ENCODE measurements around the gene CRMP1.

Gene CRMP1

DNA sequence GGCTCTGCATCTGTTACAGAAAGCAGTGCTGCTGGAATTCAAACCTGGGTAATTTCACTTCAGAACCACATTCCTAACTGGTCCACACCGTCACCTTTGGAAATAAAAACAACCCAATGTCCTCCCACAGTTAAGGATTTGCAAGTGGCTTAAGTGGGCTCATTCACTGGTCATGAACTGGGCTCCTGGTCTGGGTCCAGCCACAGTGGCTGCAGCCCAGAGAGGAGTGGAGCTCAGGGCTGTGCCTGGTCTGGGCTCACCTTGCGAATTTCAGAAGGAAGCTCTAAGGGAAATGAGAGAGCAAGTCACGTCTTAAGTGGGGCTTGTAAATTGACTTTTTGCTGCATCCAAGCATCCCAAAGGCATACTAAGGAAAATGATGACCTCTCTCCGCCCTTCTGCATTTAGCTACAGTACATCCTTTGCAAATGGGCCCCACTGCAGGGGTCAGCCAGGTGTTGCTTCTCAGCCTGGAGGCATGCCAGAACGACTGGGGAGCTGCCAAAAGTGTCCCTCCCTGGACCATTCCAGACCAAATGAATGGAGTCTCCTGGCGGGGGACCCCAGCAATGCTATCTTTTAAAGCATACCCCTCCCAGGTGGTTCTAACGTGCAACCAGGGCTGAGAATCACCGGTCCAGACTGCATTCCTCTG lies 25.6 kb upstream of the CRMP1 start:
- Histone ChIP-seq H3K9me3 (ENCODE audit: control insufficient read depth in 1 of 2, low read length in 2 of 2) (peaks cover 0 to 7% of the 10 kb centered on the region in 2 donors), H3K27ac (ENCODE audit: low read length) (no peak overlapping the region), H3K4me3 (ENCODE audit: low read depth in 1 of 2, low read length in 2 of 2) (no peak overlapping the region), H3K36me3 (ENCODE audit: control insufficient read depth in 1 of 2, insufficient read depth in 2 of 2, low read length in 2 of 2) (no peaks in the 10 kb centered on the region), H3K27me3 (ENCODE audit: low read depth, low read length) (no peaks in the 10 kb centered on the region), H3K4me1 (ENCODE audit: control insufficient read depth in 1 of 2, insufficient read depth in 2 of 2, low read length in 2 of 2) (no peaks in the 10 kb centered on the region)

DNA sequence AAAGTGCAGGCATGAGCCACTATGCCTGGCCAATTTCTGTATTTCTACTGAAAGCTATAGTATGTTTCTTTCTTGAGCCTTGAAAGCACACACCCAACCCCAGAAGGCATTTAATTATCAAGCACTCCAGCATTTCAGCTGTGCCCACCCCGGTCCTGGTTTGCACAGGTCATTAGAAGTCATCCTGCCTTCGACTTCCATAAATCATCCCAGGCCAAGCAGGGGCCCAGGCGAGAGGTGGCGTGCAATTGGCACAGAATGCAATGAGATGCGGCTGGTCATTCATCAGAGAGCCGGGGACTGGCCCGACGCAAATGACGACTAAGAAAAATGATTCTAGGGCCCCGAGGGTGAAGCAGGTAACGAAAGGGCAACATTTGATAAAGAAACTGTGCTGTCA lies 24.8 kb upstream of the CRMP1 start:
- H3K4me1 ChIP-seq (ENCODE audit: control insufficient read depth in 1 of 2, insufficient read depth in 2 of 2, low read length in 2 of 2), result no peaks in the 10 kb centered on the region
- no peaks in the 10 kb centered on the region for H3K27me3 ChIP-seq (ENCODE audit: low read depth, low read length)
- H3K36me3 ChIP-seq (ENCODE audit: control insufficient read depth in 1 of 2, insufficient read depth in 2 of 2, low read length in 2 of 2), result no peaks in the 10 kb centered on the region
- no peak overlapping the region for H3K4me3 ChIP-seq (ENCODE audit: low read depth in 1 of 2, low read length in 2 of 2)
- peaks cover 0 to 7% of the 10 kb centered on the region in 2 donors for H3K9me3 ChIP-seq (ENCODE audit: control insufficient read depth in 1 of 2, low read length in 2 of 2)
- no peak overlapping the region for H3K27ac ChIP-seq (ENCODE audit: low read length)

DNA sequence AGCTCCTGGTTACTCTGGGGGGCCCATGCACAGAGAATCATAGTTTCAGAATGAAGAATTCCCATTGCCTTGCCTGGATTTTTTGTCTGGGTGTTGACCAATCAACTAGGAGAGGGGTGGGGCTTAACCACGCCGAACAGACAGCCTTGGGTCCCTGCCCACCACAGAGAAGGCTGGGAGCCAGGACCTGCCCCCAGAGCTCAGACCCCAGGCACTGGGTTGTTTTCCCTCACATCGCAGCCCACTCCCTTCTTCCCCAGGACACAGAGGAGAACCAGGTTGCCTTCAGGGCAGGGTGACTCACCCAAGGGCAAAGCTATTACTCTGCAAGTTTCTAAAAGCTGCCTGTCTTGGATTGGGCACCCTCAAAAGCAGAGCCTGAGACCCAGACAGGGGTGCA lies 23.3 kb upstream of the CRMP1 start:
- H3K27me3 ChIP-seq (ENCODE audit: low read depth, low read length), result no peaks in the 10 kb centered on the region

DNA sequence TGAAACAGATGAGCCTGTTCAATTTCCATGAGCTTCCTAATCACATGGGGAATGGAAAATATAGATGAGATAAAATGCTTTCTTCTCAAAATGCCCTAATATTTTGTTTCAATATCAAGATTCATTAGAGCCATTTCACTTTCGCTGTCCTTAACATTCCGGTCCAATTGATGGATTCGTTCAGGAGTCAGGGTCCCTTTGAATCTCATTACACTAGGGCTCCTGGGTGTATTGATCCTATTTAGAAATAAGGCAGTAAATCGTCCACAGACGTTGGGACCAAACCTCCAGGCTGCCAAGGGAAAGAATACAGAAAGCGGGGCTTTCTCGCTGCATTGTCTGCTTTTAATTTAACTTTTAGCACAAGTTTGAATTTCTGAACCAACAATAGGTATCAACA lies 20.6 kb upstream of the CRMP1 start:
- Histone ChIP-seq H3K27me3 (ENCODE audit: low read depth, low read length) (no peaks in the 10 kb centered on the region), H3K4me1 (ENCODE audit: control insufficient read depth in 1 of 2, insufficient read depth in 2 of 2, low read length in 2 of 2) (no peaks in the 10 kb centered on the region), H3K27ac (ENCODE audit: low read length) (no peak overlapping the region), H3K9me3 (ENCODE audit: control insufficient read depth in 1 of 2, low read length in 2 of 2) (peaks cover 0 to 7% of the 10 kb centered on the region in 2 donors), H3K4me3 (ENCODE audit: low read depth in 1 of 2, low read length in 2 of 2) (no peak overlapping the region), H3K36me3 (ENCODE audit: control insufficient read depth in 1 of 2, insufficient read depth in 2 of 2, low read length in 2 of 2) (no peaks in the 10 kb centered on the region)

More for the DNA sequence above, 23.3 kb upstream of the CRMP1 start:
- Histone ChIP-seq H3K36me3 (ENCODE audit: control insufficient read depth in 1 of 2, insufficient read depth in 2 of 2, low read length in 2 of 2) (no peaks in the 10 kb centered on the region), H3K4me1 (ENCODE audit: control insufficient read depth in 1 of 2, insufficient read depth in 2 of 2, low read length in 2 of 2) (no peaks in the 10 kb centered on the region), H3K27ac (ENCODE audit: low read length) (no peak overlapping the region), H3K4me3 (ENCODE audit: low read depth in 1 of 2, low read length in 2 of 2) (no peak overlapping the region), H3K9me3 (ENCODE audit: control insufficient read depth in 1 of 2, low read length in 2 of 2) (peaks cover 0 to 7% of the 10 kb centered on the region in 2 donors)

DNA sequence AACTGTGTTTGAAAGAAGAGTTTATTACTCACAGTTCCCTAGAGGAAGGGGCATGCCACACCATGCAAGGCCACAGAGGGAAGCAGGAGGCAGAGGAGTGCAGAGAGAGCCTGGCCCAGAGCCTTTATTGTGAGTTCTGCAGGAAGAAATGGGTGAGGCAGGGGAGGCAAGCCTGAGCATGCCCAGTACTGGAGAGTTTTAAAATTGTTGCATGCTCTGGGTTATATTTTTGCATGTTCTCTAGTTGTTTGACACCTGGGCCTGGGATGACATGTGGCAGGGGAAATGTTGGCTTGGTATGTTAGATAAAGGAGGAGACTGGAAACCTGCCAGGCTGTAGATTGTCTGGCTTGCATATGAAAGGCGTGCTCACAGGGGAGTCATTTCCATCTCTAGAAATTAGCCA lies 19.7 kb upstream of the CRMP1 start:
- Histone ChIP-seq H3K36me3 (ENCODE audit: control insufficient read depth in 1 of 2, insufficient read depth in 2 of 2, low read length in 2 of 2) (no peaks in the 10 kb centered on the region), H3K4me3 (ENCODE audit: low read depth in 1 of 2, low read length in 2 of 2) (no peak overlapping the region), H3K9me3 (ENCODE audit: control insufficient read depth in 1 of 2, low read length in 2 of 2) (peaks cover 4 to 10% of the 10 kb centered on the region in 2 donors), H3K27ac (ENCODE audit: low read length) (no peak overlapping the region), H3K27me3 (ENCODE audit: low read depth, low read length) (no peaks in the 10 kb centered on the region), H3K4me1 (ENCODE audit: control insufficient read depth in 1 of 2, insufficient read depth in 2 of 2, low read length in 2 of 2) (no peaks in the 10 kb centered on the region)

DNA sequence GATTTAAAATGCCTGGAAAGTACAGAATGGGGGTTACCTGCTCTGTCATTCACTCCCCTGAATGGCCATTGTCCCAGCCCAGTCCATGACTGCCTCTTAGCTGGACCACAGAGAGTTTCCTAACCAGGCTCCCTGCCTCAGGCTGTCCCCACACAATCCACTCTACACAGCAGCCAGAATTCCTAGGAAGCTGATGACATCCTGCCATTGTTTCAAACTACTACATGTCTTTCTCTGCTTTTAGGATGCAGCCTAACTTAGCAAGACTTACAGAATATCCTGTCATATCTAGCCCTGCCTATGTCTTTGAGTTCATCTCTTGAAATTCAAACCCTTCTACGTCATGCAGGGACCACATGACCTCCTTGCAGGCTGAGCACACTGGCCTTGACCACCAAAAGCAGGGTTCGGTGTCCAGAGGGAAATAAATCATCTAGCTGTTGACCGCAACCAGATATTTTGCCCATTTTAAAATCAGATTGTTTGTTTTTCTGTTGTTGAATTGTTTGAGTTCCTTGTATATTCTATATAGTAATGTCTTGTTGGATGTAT lies 16.1 kb upstream of the CRMP1 start:
- Histone ChIP-seq H3K9me3 (ENCODE audit: control insufficient read depth in 1 of 2, low read length in 2 of 2) (peaks cover 7 to 8% of the 10 kb centered on the region in 2 donors), H3K4me1 (ENCODE audit: control insufficient read depth in 1 of 2, insufficient read depth in 2 of 2, low read length in 2 of 2) (no peaks in the 10 kb centered on the region), H3K36me3 (ENCODE audit: control insufficient read depth in 1 of 2, insufficient read depth in 2 of 2, low read length in 2 of 2) (no peaks in the 10 kb centered on the region), H3K27me3 (ENCODE audit: low read depth, low read length) (no peaks in the 10 kb centered on the region), H3K4me3 (ENCODE audit: low read depth in 1 of 2, low read length in 2 of 2) (no peak overlapping the region), H3K27ac (ENCODE audit: low read length) (no peak overlapping the region)

DNA sequence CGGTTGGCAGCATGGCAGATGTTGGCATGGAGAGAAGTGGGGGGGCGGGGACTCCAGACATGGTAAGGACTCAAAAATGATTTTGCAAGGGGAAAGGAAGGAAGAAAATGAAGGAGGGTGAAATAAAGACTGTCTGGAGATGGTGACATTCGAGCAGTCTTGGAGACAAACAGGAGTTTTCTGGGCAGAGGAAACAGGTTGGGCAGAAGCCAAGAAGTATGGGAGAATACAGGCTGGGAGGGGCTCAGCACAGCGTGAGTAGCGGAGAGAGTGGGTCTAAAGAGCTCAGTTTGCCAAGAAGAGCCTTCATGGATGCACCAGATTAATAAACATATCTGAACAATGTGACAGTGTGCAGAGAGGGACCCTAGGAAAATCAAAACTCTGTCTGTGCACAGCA lies 13.3 kb upstream of the CRMP1 start:
- H3K4me1 ChIP-seq (ENCODE audit: control insufficient read depth in 1 of 2, insufficient read depth in 2 of 2, low read length in 2 of 2), result no peaks in the 10 kb centered on the region
- H3K27me3 ChIP-seq (ENCODE audit: low read depth, low read length), result no peaks in the 10 kb centered on the region
- H3K9me3 ChIP-seq (ENCODE audit: control insufficient read depth in 1 of 2, low read length in 2 of 2), result peaks cover 7 to 8% of the 10 kb centered on the region in 2 donors
- H3K27ac ChIP-seq (ENCODE audit: low read length), result no peak overlapping the region
- no peaks in the 10 kb centered on the region for H3K36me3 ChIP-seq (ENCODE audit: control insufficient read depth in 1 of 2, insufficient read depth in 2 of 2, low read length in 2 of 2)
- H3K4me3 ChIP-seq (ENCODE audit: low read depth in 1 of 2, low read length in 2 of 2), result no peak overlapping the region

DNA sequence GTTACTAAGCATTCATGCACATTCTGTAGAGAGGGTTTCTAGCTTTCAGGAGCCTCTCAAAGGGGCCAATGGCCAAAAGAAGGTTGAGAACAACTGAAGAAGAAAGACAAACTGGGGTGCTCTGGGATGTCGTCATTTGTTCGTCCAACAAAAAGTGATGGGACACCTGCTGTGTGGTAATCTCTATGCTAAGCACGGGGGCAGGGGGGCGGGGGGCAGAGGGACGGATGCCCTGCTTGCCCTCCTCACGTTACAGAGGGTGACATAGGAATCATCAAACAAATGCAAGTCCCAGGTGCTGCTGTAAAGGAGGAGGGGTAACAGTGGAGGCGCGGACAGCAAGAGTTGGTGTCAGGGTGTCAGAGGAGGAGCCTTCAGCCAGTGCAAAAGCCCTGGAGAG lies 12.8 kb upstream of the CRMP1 start:
- no peak overlapping the region for H3K27ac ChIP-seq (ENCODE audit: low read length)
- H3K9me3 ChIP-seq (ENCODE audit: control insufficient read depth in 1 of 2, low read length in 2 of 2), result peaks cover 7 to 8% of the 10 kb centered on the region in 2 donors
- no peaks in the 10 kb centered on the region for H3K27me3 ChIP-seq (ENCODE audit: low read depth, low read length)
- H3K36me3 ChIP-seq (ENCODE audit: control insufficient read depth in 1 of 2, insufficient read depth in 2 of 2, low read length in 2 of 2), result no peaks in the 10 kb centered on the region
- no peaks in the 10 kb centered on the region for H3K4me1 ChIP-seq (ENCODE audit: control insufficient read depth in 1 of 2, insufficient read depth in 2 of 2, low read length in 2 of 2)
- H3K4me3 ChIP-seq (ENCODE audit: low read depth in 1 of 2, low read length in 2 of 2), result no peak overlapping the region

DNA sequence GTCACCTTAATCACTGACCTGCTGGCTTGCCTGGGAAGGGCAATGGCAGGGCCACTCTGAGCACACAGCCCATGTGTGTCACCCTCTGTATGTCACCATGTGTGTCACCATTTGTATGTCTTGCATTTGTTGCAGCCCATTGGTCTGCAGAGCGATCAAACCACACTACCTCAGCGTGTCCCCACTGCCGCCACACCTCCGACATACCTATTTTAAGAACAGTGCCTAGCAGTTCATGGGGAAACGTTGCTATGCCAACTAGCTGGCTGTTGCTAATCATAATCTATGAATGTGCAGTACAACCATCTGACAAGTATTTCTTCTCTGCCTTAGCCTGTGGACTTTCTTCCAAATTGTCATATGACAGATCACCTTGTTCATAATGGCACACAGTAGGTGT lies 8.0 kb upstream of the CRMP1 start:
- no peak overlapping the region for H3K27ac ChIP-seq (ENCODE audit: low read length)
- H3K27me3 ChIP-seq (ENCODE audit: low read depth, low read length), result no peaks in the 10 kb centered on the region
- H3K4me1 ChIP-seq (ENCODE audit: control insufficient read depth in 1 of 2, insufficient read depth in 2 of 2, low read length in 2 of 2), result no peaks in the 10 kb centered on the region
- H3K36me3 ChIP-seq (ENCODE audit: control insufficient read depth in 1 of 2, insufficient read depth in 2 of 2, low read length in 2 of 2), result no peaks in the 10 kb centered on the region
- peaks cover 0 to 5% of the 10 kb centered on the region in 2 donors for H3K9me3 ChIP-seq (ENCODE audit: control insufficient read depth in 1 of 2, low read length in 2 of 2)
- H3K4me3 ChIP-seq (ENCODE audit: low read depth in 1 of 2, low read length in 2 of 2), result no peak overlapping the region

DNA sequence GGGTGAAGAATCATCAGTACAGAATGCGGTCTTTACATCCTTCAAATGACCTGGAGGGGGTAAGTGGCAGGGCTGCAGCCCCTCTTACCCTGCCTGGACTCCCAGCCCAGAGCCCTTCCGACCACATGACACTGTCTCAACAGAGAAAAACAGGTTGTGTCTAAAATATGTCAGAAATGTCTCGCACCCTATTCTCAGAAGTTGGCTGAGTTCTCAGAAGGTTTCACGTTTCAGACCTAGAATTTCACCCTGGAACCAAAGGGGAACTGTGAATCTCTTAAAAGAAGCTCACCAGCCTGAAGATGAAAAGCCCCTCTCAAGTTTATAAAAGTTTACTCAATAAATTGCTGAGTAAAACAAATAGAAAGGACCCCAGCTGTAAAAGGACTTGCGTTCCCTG lies 7.0 kb upstream of the CRMP1 start:
- Histone ChIP-seq H3K4me3 (ENCODE audit: low read depth in 1 of 2, low read length in 2 of 2) (no peak overlapping the region), H3K4me1 (ENCODE audit: control insufficient read depth in 1 of 2, insufficient read depth in 2 of 2, low read length in 2 of 2) (no peaks in the 10 kb centered on the region), H3K36me3 (ENCODE audit: control insufficient read depth in 1 of 2, insufficient read depth in 2 of 2, low read length in 2 of 2) (no peaks in the 10 kb centered on the region), H3K9me3 (ENCODE audit: control insufficient read depth in 1 of 2, low read length in 2 of 2) (peaks cover 0 to 5% of the 10 kb centered on the region in 2 donors), H3K27me3 (ENCODE audit: low read depth, low read length) (no peaks in the 10 kb centered on the region), H3K27ac (ENCODE audit: low read length) (no peak overlapping the region)

DNA sequence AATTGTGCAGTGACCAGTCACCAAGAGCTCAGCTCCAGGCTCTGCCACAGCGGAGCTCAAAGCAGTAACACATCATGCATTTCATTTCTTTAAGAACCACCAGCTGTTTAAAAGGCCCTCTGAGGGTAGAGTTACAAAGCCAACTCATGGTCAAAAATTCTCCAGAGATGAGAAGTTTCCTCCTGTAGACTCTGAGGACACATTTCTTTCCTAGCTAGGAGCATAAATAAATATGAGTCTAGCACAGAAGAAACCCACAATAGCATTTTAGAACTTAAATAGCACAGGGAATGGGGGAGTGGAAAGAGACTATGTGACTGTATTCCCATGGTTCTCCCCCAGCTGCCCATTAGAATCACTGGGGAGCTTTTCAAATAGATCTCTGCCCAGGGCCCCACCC lies 6.5 kb upstream of the CRMP1 start:
- peaks cover 4% of the 10 kb centered on the region for H3K27me3 ChIP-seq (ENCODE audit: low read depth, low read length)
- peaks cover 0 to 5% of the 10 kb centered on the region in 2 donors for H3K9me3 ChIP-seq (ENCODE audit: control insufficient read depth in 1 of 2, low read length in 2 of 2)
- no peaks in the 10 kb centered on the region for H3K36me3 ChIP-seq (ENCODE audit: control insufficient read depth in 1 of 2, insufficient read depth in 2 of 2, low read length in 2 of 2)
- no peaks in the 10 kb centered on the region for H3K4me1 ChIP-seq (ENCODE audit: control insufficient read depth in 1 of 2, insufficient read depth in 2 of 2, low read length in 2 of 2)
- H3K4me3 ChIP-seq (ENCODE audit: low read depth in 1 of 2, low read length in 2 of 2), result no peak overlapping the region
- H3K27ac ChIP-seq (ENCODE audit: low read length), result no peak overlapping the region

DNA sequence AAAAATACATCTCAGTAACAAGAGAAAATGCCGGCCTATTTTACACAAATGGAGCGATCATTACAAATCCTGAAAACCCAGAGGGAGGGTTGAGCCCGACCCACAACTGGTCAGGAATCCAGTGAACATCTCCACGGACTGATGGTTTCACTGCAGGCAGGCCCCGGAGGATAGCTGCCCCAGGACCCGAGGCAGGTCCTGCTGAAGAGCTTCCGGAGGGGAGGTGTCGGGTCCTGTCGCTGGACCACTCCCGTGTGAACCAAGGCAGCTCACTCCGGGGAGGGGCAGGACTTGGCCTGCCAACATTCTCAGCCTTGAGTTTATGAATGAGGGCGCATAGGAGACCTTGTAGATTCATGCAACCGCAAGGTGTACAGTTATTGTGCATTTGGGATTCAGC lies 4.8 kb upstream of the CRMP1 start:
- no peak overlapping the region for H3K4me3 ChIP-seq (ENCODE audit: low read depth in 1 of 2, low read length in 2 of 2)
- no peaks in the 10 kb centered on the region for H3K4me1 ChIP-seq (ENCODE audit: control insufficient read depth in 1 of 2, insufficient read depth in 2 of 2, low read length in 2 of 2)
- peaks cover 15% of the 10 kb centered on the region for H3K27me3 ChIP-seq (ENCODE audit: low read depth, low read length)
- no peaks in the 10 kb centered on the region for H3K36me3 ChIP-seq (ENCODE audit: control insufficient read depth in 1 of 2, insufficient read depth in 2 of 2, low read length in 2 of 2)
- no peak overlapping the region for H3K27ac ChIP-seq (ENCODE audit: low read length)
- peaks cover 0 to 5% of the 10 kb centered on the region in 2 donors for H3K9me3 ChIP-seq (ENCODE audit: control insufficient read depth in 1 of 2, low read length in 2 of 2)
